A549 (cell line): ENCODE data around the gene VSNL1. TPM values are rescaled to one million over a fixed set of nuclear protein-coding genes. Genes with fewer than 3 reads are reported as not detected.

ENCODE experiments used
- ATAC-seq, 2 experiments: fragments of 200-7000 bp in 1 of 2; fragments of >200 bp in 1 of 2; cut with Nextera tagmentation in 1 of 2; cut with Tn5 transposase in 1 of 2; 3 replicates each; pipeline versions ENCODE4 v1.8.0 to v1.9.1; 2018 to 2020; ENCODE audit warnings: mild to moderate bottlenecking in 1 of 2, moderate library complexity in 1 of 2
- CTCF ChIA-PET: fragments of 300-600 bp; sonication (Branson Sonifier 250); formaldehyde crosslinking; extraction: SDS; loops from one replicate; lab custom pipeline; 2021; ENCODE audit warnings: antibody characterized with exemption, inconsistent platforms; lab: Yijun Ruan, JAX
- POLR2A ChIA-PET: fragments of 350-600 bp; formaldehyde crosslinking; extraction: SDS; loops from one replicate; lab custom pipeline; 2021; ENCODE audit warnings: antibody characterized with exemption, inconsistent platforms; lab: Yijun Ruan, JAX
- DNase-seq, 2 experiments: peaks; one replicate each; pipeline versions ENCODE4 v3.0.0 to v3.0.0-alpha.2; 2011 to 2016; ENCODE audit warnings: low read depth in 1 of 2, low spot score in 1 of 2
- FAIRE-seq: peaks from 2 replicates; lab custom pipeline; 2011; peaks lifted over from hg19 to GRCh38; lab: Jason Lieb, UNC
- H3K27ac ChIP-seq, 2 experiments: fragments of >200 bp; sonication (Bioruptor Twin); formaldehyde crosslinking; 3 replicates each; pipeline ENCODE4 v1.5.1; 2016 to 2017
- H3K4me1 ChIP-seq: fragments of >200 bp; sonication (Bioruptor Twin); formaldehyde crosslinking; 3 replicates; pipeline ENCODE4 v1.6.1; 2016
- H3K4me2 ChIP-seq: fragments of >200 bp; sonication (Bioruptor Twin); formaldehyde crosslinking; 3 replicates; pipeline ENCODE4 v1.6.1; 2016
- H3K4me3 ChIP-seq: fragments of >200 bp; sonication (Bioruptor Twin); formaldehyde crosslinking; 3 replicates; pipeline ENCODE4 v1.5.1; 2016
- H3K9me3 ChIP-seq: fragments of >200 bp; sonication (Bioruptor Twin); formaldehyde crosslinking; 3 replicates; pipeline ENCODE4 v1.6.1; 2016
- BHLHE40 ChIP-seq: IDR thresholded peaks from 2 replicates; pipeline ENCODE4 v1.6.1; 2012; ENCODE audit warnings: low read depth, low read length, inconsistent platforms
- CHD2 ChIP-seq: fragments of 150-350 bp; IDR thresholded peaks from 2 replicates; pipeline ENCODE4 v1.6.1; 2014; ENCODE audit warnings: low read length; ENCODE audit not compliant: partially characterized antibody
- CHD4 ChIP-seq: fragments of 200-600 bp; sonication (generic); IDR thresholded peaks from 2 replicates; pipeline ENCODE4 v1.6.1; 2016; ENCODE audit warnings: antibody characterized with exemption, mild to moderate bottlenecking, borderline replicate concordance
- EHF ChIP-seq: fragments of 250-450 bp; sonication (Bioruptor Pico); IDR thresholded peaks from 2 replicates; pipeline ENCODE4 v1.5.0; 2020; ENCODE audit warnings: mild to moderate bottlenecking
- EHMT2 ChIP-seq: fragments of 200-600 bp; sonication (generic); IDR thresholded peaks from 2 replicates; pipeline ENCODE4 v1.6.1; 2016; ENCODE audit warnings: antibody characterized with exemption, low read depth, mild to moderate bottlenecking, moderate library complexity
- EP300 ChIP-seq, 2 experiments: fragments of >200 bp; sonication (Bioruptor Twin); formaldehyde crosslinking; IDR thresholded peaks; 2 replicates in 1 of 2; 3 replicates in 1 of 2; pipeline ENCODE4 v1.6.1; 2016 to 2017
- ESRRA ChIP-seq: fragments of 150-350 bp; IDR thresholded peaks from 2 replicates; pipeline ENCODE4 v1.6.1; 2014; ENCODE audit warnings: mild to moderate bottlenecking, low read length, borderline replicate concordance
- FOXS1 ChIP-seq: fragments of 250-450 bp; sonication (Bioruptor Pico); IDR thresholded peaks from 2 replicates; pipeline ENCODE4 v1.5.0; 2020; ENCODE audit warnings: mild to moderate bottlenecking, moderate library complexity
- GATA3 ChIP-seq: IDR thresholded peaks from 2 replicates; pipeline ENCODE4 v1.6.1; 2012; ENCODE audit warnings: borderline replicate concordance
- MAFK ChIP-seq: fragments of 450-650 bp; IDR thresholded peaks from 2 replicates; pipeline ENCODE4 v1.6.1; 2014; ENCODE audit not compliant: partially characterized antibody
- RARB ChIP-seq: fragments of 250-450 bp; sonication (Bioruptor Pico); IDR thresholded peaks from 2 replicates; pipeline ENCODE4 v1.8.0; 2021; ENCODE audit warnings: mild to moderate bottlenecking, moderate library complexity
- RNF2 ChIP-seq: fragments of 200-600 bp; sonication (generic); IDR thresholded peaks from 2 replicates; pipeline ENCODE4 v1.6.1; 2016; ENCODE audit warnings: low read depth, mild to moderate bottlenecking, antibody characterized with exemption, moderate library complexity, borderline replicate concordance
- ZC3H11A ChIP-seq: fragments of 450-650 bp; IDR thresholded peaks from 2 replicates; pipeline ENCODE4 v1.6.1; 2014; ENCODE audit warnings: antibody characterized with exemption, mild to moderate bottlenecking
- ZSCAN20 ChIP-seq: fragments of 250-450 bp; sonication (Bioruptor Pico); IDR thresholded peaks from 2 replicates; pipeline ENCODE4 v1.8.0; 2022; ENCODE audit warnings: mild to moderate bottlenecking, moderate library complexity
- WGBS: methylation state at CpG from one replicate; pipeline ENCODE4 v1.1.6; 2017; ENCODE audit errors: missing lambda C conversion rate; 5-methylcytosine and 5-hydroxymethylcytosine counted together
- polyA plus RNA-seq, 4 experiments: library from polyadenylated mRNA; depleted of rRNA in 3 of 4; stranded (reverse); fragments of >200 nt; fragmentation: RNase III in 1 of 4; extraction: RNeasy Plus Mini Kit Qiagen cat#74134 plus additional on column Dnase treatment in 1 of 4; gene quantifications; 2 replicates in 3 of 4; 3 replicates in 1 of 4; pipeline ENCODE4 v1.2.3, GENCODE V29; 2011 to 2017
- TF ChIP-seq, protein P1 (sequence below): IDR thresholded peaks from 2 replicates; pipeline ENCODE4 v1.6.1; 2012
- TF ChIP-seq, protein P2 (sequence below): fragments of 450-650 bp; IDR thresholded peaks from 2 replicates; pipeline ENCODE4 v1.6.1; 2014; ENCODE audit warnings: antibody characterized with exemption
- TF ChIP-seq, protein P3 (sequence below): IDR thresholded peaks from 2 replicates; pipeline ENCODE4 v1.6.1; 2012; ENCODE audit warnings: low read depth, borderline replicate concordance
- TF ChIP-seq, protein P4 (sequence below): fragments of >200 bp; sonication (Bioruptor Twin); formaldehyde crosslinking; IDR thresholded peaks from 3 replicates; pipeline ENCODE4 v1.6.1; 2016

The VSNL1 gene
- polyA plus RNA-seq, 2 of the 4 experiments (the other 2 are of a cell fraction): not detected

DNA sequence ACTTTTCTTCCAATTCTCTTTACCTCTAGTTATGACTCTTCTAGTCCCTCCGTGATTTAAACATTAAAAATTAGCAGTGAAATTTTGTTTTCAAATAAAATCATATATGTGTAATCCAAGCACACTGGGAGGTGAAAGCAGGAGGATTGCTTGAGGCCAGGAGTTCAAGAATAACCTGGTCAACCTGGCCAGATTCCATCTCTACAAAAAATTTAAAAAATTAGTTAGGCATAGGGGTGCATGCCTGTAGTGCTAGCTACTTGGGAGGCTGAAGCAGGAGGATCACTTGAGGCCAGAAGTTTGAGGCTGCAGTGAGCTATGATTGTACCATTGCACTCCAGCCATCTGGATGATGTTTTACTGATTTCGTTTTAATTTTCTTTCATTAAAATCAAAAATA lies 7.0 kb upstream of the VSNL1 start:
- Histone ChIP-seq H3K4me3 (no peak overlapping the region), H3K4me1 (no peaks in the 10 kb centered on the region), H3K9me3 (no peaks in the 10 kb centered on the region), H3K4me2 (no peak overlapping the region)
- WGBS: 2% methylated on average over 2 of the region's 2 CpGs
- no peak for FAIRE-seq
- TF ChIP-seq, protein P1, sequence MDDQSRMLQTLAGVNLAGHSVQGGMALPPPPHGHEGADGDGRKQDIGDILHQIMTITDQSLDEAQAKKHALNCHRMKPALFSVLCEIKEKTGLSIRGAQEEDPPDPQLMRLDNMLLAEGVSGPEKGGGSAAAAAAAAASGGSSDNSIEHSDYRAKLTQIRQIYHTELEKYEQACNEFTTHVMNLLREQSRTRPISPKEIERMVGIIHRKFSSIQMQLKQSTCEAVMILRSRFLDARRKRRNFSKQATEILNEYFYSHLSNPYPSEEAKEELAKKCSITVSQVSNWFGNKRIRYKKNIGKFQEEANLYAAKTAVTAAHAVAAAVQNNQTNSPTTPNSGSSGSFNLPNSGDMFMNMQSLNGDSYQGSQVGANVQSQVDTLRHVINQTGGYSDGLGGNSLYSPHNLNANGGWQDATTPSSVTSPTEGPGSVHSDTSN: no peak
- TF ChIP-seq FOXS1 (CRISPR knock-in tag) (no peak), EHMT2 (no peak), EHF (CRISPR knock-in tag) (no peak), ZSCAN20 (CRISPR knock-in tag) (no peak), ZC3H11A (no peak), CHD2 (no peak), MAFK (no peak), ESRRA (no peak)
- TF ChIP-seq, protein P2, sequence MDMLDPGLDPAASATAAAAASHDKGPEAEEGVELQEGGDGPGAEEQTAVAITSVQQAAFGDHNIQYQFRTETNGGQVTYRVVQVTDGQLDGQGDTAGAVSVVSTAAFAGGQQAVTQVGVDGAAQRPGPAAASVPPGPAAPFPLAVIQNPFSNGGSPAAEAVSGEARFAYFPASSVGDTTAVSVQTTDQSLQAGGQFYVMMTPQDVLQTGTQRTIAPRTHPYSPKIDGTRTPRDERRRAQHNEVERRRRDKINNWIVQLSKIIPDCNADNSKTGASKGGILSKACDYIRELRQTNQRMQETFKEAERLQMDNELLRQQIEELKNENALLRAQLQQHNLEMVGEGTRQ: no peak
- TF ChIP-seq, all 56 proteins: peak for 0
- ChIA-PET POLR2A (no interaction called here), CTCF (no interaction called here)
- ATAC-seq (no peak), DNase-seq (no peak)
- no peak overlapping the region for H3K27ac ChIP-seq

DNA sequence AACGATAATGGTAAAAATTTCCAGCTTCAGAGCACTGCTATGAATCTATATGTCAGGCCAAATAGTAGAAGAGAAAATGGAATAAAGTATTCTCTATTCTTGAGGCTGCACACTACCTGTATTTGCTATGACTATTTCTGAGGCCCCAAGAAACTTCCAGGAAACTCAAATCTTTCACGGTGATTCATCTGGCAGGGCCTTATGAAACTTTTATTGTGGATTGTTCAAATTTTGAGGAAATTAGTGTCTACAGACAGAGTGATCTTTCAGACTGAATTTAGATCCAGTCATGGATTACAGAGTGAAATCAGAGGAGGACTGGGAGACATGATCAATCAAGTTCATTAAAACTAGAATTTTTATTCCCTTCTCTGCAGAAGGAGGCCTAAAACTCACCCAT lies 4.1 kb upstream of the VSNL1 start:
- Histone ChIP-seq H3K27ac (no peak overlapping the region), H3K9me3 (no peaks in the 10 kb centered on the region), H3K4me1 (0 out of 3 replicates have a peak, but pooled peaks cover 3% of the 10 kb centered on the region), H3K4me3 (no peak overlapping the region), H3K4me2 (no peak overlapping the region)
- FAIRE-seq: no peak
- no peak for TF ChIP-seq RNF2
- TF ChIP-seq GATA3: no peak
- no peak for TF ChIP-seq CHD4
- no peak for TF ChIP-seq MAFK
- TF ChIP-seq EP300 (IDR thresholded peaks at IDR 0.05): no peak
- no peak for TF ChIP-seq BHLHE40
- TF ChIP-seq, protein P3, sequence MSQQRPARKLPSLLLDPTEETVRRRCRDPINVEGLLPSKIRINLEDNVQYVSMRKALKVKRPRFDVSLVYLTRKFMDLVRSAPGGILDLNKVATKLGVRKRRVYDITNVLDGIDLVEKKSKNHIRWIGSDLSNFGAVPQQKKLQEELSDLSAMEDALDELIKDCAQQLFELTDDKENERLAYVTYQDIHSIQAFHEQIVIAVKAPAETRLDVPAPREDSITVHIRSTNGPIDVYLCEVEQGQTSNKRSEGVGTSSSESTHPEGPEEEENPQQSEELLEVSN: no peak
- TF ChIP-seq EHF (CRISPR knock-in tag): no peak
- no peak for ATAC-seq
- WGBS: 38% methylated on average over 2 of the region's 2 CpGs
- no peak for DNase-seq
- POLR2A ChIA-PET: no interaction called here
- CTCF ChIA-PET: no interaction called here

DNA sequence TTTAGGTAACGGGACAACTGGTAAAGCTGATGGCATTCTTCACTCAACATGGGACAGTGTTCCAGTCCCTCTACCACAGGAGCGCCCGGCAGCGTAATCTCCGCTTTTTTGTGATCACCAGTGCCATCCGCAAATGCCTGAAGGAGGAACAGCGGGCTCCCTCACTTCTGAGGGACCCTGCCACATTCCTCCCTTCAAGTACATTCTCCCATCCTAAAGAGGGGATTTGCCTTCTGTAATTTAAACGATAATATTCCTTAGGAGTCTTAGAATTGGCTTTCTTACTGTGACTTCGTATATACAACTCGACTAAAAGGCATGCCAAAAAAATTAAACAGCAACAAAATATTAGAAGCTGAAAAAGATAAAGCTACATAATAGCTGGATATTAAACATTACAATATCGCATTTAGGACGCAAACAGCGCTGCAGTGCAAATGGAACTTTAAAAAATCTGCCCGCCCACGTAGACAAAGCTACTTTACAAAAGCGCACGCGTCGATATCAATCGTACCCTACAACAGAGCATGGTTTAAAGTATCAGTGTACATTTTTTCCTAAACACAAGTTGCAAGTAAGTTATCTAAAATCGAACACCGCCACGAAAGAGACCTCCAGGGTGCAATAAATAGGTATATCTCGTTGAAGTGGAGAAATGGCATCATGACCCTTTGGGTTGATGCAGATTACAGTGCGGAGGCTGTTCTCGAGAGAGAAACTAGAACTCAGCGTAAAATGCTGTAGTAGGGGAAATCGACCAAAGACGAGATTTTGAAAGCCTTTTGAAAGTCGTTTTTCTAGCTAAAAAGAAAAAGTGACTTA lies 2.3 kb upstream of the VSNL1 start:
- FAIRE-seq: no peak
- peak overlapping the region; percentile 39 for H3K4me3 ChIP-seq
- WGBS: 20% methylated on average over 30 of the region's 30 CpGs
- ChIA-PET POLR2A (no interaction called here), CTCF (interaction anchor here (1.3 kb wide), 1 partner anchor 108 kb away, joined by 5 read pairs; no protein-coding TSS in a partner anchor)
- peak in 1 of 2 experiments; percentile 20 for DNase-seq
- H3K4me2 ChIP-seq: peak overlapping the region; percentile 85
- TF ChIP-seq, protein P4, sequence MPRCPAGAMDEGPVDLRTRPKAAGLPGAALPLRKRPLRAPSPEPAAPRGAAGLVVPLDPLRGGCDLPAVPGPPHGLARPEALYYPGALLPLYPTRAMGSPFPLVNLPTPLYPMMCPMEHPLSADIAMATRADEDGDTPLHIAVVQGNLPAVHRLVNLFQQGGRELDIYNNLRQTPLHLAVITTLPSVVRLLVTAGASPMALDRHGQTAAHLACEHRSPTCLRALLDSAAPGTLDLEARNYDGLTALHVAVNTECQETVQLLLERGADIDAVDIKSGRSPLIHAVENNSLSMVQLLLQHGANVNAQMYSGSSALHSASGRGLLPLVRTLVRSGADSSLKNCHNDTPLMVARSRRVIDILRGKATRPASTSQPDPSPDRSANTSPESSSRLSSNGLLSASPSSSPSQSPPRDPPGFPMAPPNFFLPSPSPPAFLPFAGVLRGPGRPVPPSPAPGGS: no peak
- peak; percentile 68; the same call in 1 of the 2 replicates for TF ChIP-seq RNF2
- no peak for TF ChIP-seq RARB
- peak; percentile 31 to 43; a peak in 4 of 6 replicates for ATAC-seq
- H3K27ac ChIP-seq: no peak overlapping the region
- H3K9me3 ChIP-seq: no peaks in the 10 kb centered on the region
- H3K4me1 ChIP-seq: 0 out of 3 replicates have a peak, but pooled peaks cover 3% of the 10 kb centered on the region
